ENCODE measurements around the gene RCAN2.

The RCAN2 gene

GRCh38 chr6:46246727-46247126 lies 244.5 kb downstream of the RCAN2 start:
- no peak for DNase-seq

- no peak for DNase-seq
These were observed 245.2 kb downstream of the RCAN2 start for GRCh38 chr6:46246081-46246480.

- no peak for DNase-seq
These were observed 246.6 kb downstream of the RCAN2 start for GRCh38 chr6:46244670-46245069.

- DNase-seq, result no peak
These were observed 247.5 kb downstream of the RCAN2 start for GRCh38 chr6:46243754-46244153.

GRCh38 chr6:46242921-46243320 lies 248.3 kb downstream of the RCAN2 start:
- DNase-seq, result no peak

- DNase-seq, result no peak
These were observed 250.2 kb downstream of the RCAN2 start for GRCh38 chr6:46240866-46241565.

- DNase-seq, result no peak
These were observed 254.5 kb downstream of the RCAN2 start for GRCh38 chr6:46236752-46237151.

GRCh38 chr6:46235242-46235641 lies 256.0 kb downstream of the RCAN2 start:
- DNase-seq, result no peak

- DNase-seq, result no peak
These were observed 256.5 kb downstream of the RCAN2 start for GRCh38 chr6:46234700-46235099.

GRCh38 chr6:46234156-46234556 lies 257.1 kb downstream of the RCAN2 start:
- no peak for DNase-seq

- no peak for DNase-seq
These were observed 258.1 kb downstream of the RCAN2 start for GRCh38 chr6:46233129-46233528.

- DNase-seq, result no peak
These were observed 269.0 kb downstream of the RCAN2 start for GRCh38 chr6:46222286-46222685.

- DNase-seq, result peak; percentile 47 to 53 (median 51)
These were observed 269.9 kb downstream of the RCAN2 start for GRCh38 chr6:46221222-46221793.

GRCh38 chr6:46220352-46221221 lies 270.7 kb downstream of the RCAN2 start:
- DNase-seq, result peak; percentile 69 to 91 (median 69)

- DNase-seq, result no peak
These were observed 271.6 kb downstream of the RCAN2 start for GRCh38 chr6:46219661-46220060.

- DNase-seq, result no peak
These were observed 272.8 kb downstream of the RCAN2 start for GRCh38 chr6:46218457-46218856.

GRCh38 chr6:46217671-46218131 lies 273.5 kb downstream of the RCAN2 start:
- peak; percentile 31 to 66 (median 50) for DNase-seq

GRCh38 chr6:46216879-46217278 lies 274.4 kb downstream of the RCAN2 start:
- no peak for DNase-seq

- peak in 1 of 3 donors; percentile 6 for DNase-seq
These were observed 275.5 kb downstream of the RCAN2 start for GRCh38 chr6:46215777-46216176.

GRCh38 chr6:46215213-46215612 lies 276.0 kb downstream of the RCAN2 start:
- DNase-seq, result peak in 1 of 3 donors; percentile 8

GRCh38 chr6:46211917-46212316 lies 279.3 kb downstream of the RCAN2 start:
- DNase-seq, result no peak

GRCh38 chr6:46210294-46210693 lies 281.0 kb downstream of the RCAN2 start:
- no peak for DNase-seq

- no peak for DNase-seq
These were observed 282.9 kb downstream of the RCAN2 start for GRCh38 chr6:46208303-46208702.

- DNase-seq, result no peak
These were observed 284.1 kb downstream of the RCAN2 start for GRCh38 chr6:46207174-46207573.

All from suppressor macrophage treated with lipopolysaccharide for 1 hour (primary cell).